HCT116 (cell line): ENCODE results near the gene ADCY10.

Source experiments
- CTCF ChIP-seq, 3 experiments: fragments of 200-600 bp in 1 of 3; sonication (generic) in 1 of 3; IDR thresholded peaks in 2 of 3; conservative IDR thresholded peaks in 1 of 3; 2 replicates each; pipeline ENCODE4 v1.5.1; 2012 to 2017; ENCODE audit warnings: low read depth in 2 of 3, low read length in 2 of 3, antibody characterized with exemption in 1 of 3, borderline replicate concordance in 1 of 3, control low read depth in 1 of 3, mild to moderate bottlenecking in 1 of 3, mixed read lengths in 1 of 3, mixed run types in 1 of 3, moderate library complexity in 1 of 3; ENCODE audit not compliant: insufficient read depth in 1 of 3
- JUND ChIP-seq: IDR thresholded peaks from 2 replicates; pipeline ENCODE4 v1.6.1; 2012
- POLR2AphosphoS5 ChIP-seq: IDR thresholded peaks from 2 replicates; pipeline ENCODE4 v1.6.1; 2011; ENCODE audit warnings: mild to moderate bottlenecking, low read depth, low read length, moderate library complexity
- TF ChIP-seq, protein P1 (sequence below): IDR thresholded peaks from 2 replicates; pipeline ENCODE4 v1.6.1; 2011; ENCODE audit warnings: mild to moderate bottlenecking, low read length, moderate library complexity; ENCODE audit not compliant: insufficient replicate concordance; ENCODE audit errors: extremely low read depth

GRCh38 chr1:167854184-167854583 lies 59.8 kb downstream of the ADCY10 start:
- TF ChIP-seq CTCF (IDR thresholded peaks at IDR 0.05 in 2 of 3, conservative IDR thresholded peaks at IDR 0.05 in 1 of 3; ENCODE audit: borderline replicate concordance in 1 of 3, insufficient read depth in 1 of 3, low read depth in 2 of 3, low read length in 2 of 3) (no peak), JUND (no peak), POLR2AphosphoS5 (no peak)
- TF ChIP-seq, protein P1, sequence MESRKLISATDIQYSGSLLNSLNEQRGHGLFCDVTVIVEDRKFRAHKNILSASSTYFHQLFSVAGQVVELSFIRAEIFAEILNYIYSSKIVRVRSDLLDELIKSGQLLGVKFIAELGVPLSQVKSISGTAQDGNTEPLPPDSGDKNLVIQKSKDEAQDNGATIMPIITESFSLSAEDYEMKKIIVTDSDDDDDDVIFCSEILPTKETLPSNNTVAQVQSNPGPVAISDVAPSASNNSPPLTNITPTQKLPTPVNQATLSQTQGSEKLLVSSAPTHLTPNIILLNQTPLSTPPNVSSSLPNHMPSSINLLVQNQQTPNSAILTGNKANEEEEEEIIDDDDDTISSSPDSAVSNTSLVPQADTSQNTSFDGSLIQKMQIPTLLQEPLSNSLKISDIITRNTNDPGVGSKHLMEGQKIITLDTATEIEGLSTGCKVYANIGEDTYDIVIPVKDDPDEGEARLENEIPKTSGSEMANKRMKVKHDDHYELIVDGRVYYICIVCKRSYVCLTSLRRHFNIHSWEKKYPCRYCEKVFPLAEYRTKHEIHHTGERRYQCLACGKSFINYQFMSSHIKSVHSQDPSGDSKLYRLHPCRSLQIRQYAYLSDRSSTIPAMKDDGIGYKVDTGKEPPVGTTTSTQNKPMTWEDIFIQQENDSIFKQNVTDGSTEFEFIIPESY: no peak
